T-helper 2 cell treated with Interferon-gamma antibody and Interleukin-4, amounts not matched to agents 5 μg/mL and 100 μg/mL, for 36 hours (primary cell): ENCODE data around the gene PAX2.

Experiments used
- DNase-seq: peaks from one replicate; pipeline ENCODE4 v3.0.0; 2021; ENCODE audit warnings: low spot score
- H3K27ac Mint-ChIP-seq: one replicate; pipeline ENCODE4 v1.8.0; 2021; ENCODE audit warnings: mild to moderate bottlenecking, mixed read lengths
- H3K27me3 Mint-ChIP-seq: one replicate; pipeline ENCODE4 v1.8.0; 2021; ENCODE audit warnings: low read depth, mixed read lengths
- H3K36me3 Mint-ChIP-seq: one replicate; pipeline ENCODE4 v1.8.0; 2021; ENCODE audit warnings: low read depth, mixed read lengths
- H3K4me1 Mint-ChIP-seq: one replicate; pipeline ENCODE4 v1.8.0; 2021; ENCODE audit warnings: low read depth, mixed read lengths
- H3K4me3 Mint-ChIP-seq: one replicate; pipeline ENCODE4 v1.8.0; 2022; ENCODE audit warnings: mild to moderate bottlenecking, moderate library complexity, mixed read lengths
- H3K9me3 Mint-ChIP-seq: one replicate; pipeline ENCODE4 v1.8.0; 2021; ENCODE audit warnings: mixed read lengths

PAX2 gene

DNA sequence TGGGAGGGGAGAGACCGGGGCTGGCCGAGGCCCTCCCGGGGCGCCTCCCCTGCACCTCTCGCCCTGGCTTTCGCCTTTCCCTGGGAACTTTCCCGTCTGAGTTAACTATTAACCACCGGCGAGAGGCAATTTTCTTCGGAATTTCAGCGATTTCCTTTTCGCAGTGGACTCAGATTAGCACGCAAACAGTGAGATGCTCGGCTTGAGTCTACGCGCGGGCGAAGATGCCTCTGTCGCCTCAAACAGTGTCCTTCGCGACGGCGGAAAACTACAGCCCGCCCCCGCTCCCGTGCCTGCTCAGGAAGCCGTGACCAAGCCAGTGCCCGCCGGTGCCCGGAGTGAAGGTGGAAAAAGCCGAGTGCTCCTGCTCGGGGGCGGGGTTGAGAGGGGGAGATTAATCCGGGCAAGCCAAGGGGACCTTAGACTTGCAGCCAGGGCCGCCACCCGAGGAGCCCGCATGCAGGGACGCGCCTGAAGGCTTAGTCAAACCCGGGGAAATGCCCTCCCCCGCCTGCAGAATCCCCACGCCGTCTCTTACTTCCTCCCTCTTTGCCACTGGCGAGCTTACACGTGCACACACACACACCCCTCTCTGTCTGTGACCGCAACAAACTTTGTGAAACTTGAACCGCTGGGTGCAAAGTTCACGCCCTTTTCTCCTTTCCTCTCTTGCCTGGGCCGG is 14.5 kb upstream of the PAX2 start:
- peak; percentile 28 for DNase-seq
- Mint-ChIP-seq H3K9me3 (no peaks in the 10 kb centered on the region), H3K27ac (no peak overlapping the region), H3K36me3 (no peaks in the 10 kb centered on the region), H3K27me3 (peaks cover 92% of the 10 kb centered on the region), H3K4me1 (peaks cover 10% of the 10 kb centered on the region), H3K4me3 (peak overlapping the region; percentile 50)

DNA sequence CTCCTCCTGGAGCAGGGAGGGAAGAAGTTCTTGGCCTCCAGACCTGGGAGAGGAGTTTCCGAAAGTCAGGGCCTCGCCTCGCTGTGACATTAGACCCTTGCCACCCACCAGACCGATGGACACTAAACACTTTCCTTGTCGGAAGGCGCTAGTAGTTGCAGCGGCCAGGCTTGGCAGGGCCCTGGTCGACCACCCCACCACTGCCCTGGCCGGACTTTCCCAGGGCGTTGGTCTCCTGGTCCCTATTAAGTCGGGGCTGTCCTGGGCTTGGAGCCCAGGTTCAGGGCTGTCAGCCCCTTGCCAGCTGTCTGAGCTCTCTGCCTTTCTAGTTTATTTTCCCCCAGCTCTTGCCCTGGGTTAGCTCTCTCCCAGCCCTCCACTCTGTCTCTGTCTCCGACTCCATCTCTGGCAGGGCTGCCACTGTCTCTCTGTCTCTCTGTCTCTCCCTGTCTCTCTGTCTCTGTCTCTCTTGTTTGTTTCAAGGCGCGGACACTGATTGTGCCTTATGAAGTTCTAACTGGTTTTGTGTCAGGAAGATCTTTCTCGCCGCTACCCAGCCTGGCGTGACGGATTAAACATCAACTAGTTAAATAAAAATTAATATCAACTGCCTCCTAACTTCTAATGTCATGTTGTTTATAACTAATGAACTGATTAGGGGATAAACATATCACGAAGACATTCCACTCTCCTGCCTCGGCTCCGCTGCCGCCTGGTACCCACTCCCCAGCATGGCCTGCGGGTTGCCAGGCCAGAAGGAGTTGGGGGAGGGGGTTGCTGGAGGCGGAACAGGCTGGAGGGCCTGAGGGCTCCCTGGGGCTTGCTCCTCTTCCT is 13.8 kb upstream of the PAX2 start:
- H3K27me3 Mint-ChIP-seq = peaks cover 92% of the 10 kb centered on the region
- H3K4me3 Mint-ChIP-seq = peak overlapping the region; percentile 50

DNA sequence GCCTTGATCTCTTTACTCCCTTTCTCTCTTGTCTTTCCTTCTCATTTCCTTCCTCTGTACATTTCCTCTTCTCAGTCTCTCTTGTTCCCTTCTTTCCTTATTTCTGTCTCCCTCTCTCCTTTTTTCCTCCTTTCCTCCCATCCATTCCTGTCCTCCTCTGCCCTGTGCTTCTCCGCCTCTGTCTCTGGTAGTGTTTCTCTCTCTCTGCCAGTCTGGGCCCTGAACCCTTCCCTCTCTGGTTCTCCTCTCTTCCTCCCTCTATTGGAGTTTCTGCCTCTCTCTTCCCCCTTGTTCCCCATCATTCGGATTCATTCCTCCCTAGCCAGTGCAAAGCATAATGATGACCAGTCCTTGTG is 13.2 kb upstream of the PAX2 start:
- Mint-ChIP-seq H3K4me1 (peaks cover 10% of the 10 kb centered on the region), H3K4me3 (no peak overlapping the region), H3K36me3 (no peaks in the 10 kb centered on the region), H3K27ac (no peak overlapping the region), H3K9me3 (no peaks in the 10 kb centered on the region), H3K27me3 (peaks cover 94% of the 10 kb centered on the region)
- no peak for DNase-seq

More for the DNA sequence above, 13.8 kb upstream of the PAX2 start:
- Mint-ChIP-seq H3K9me3 (no peaks in the 10 kb centered on the region), H3K4me1 (peaks cover 10% of the 10 kb centered on the region), H3K27ac (peak overlapping the region; percentile 2), H3K36me3 (no peaks in the 10 kb centered on the region)
- no peak for DNase-seq

DNA sequence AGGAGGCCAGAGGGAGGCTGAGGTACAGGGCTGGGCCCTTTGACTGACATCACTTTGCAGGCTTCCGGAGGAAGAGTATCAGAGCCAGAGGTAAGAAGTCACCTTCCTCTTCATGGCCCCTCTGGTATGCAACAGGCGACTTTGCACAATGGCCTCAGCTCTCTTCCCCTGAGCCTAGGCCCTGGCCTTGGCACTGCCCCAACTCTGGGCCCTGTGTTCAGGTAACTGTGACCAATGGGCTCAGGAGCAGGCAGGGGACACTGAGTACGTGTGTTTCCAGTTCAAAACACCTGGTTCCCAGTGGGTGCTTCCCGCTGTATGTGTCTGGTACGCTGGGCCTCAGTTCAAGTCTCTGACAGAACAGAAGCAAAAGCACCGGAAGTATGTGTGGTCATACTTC is 12.1 kb upstream of the PAX2 start:
- Mint-ChIP-seq H3K4me3 (no peak overlapping the region), H3K9me3 (no peaks in the 10 kb centered on the region), H3K36me3 (no peaks in the 10 kb centered on the region), H3K4me1 (peaks cover 14% of the 10 kb centered on the region), H3K27me3 (peaks cover 94% of the 10 kb centered on the region), H3K27ac (no peak overlapping the region)
- no peak for DNase-seq

DNA sequence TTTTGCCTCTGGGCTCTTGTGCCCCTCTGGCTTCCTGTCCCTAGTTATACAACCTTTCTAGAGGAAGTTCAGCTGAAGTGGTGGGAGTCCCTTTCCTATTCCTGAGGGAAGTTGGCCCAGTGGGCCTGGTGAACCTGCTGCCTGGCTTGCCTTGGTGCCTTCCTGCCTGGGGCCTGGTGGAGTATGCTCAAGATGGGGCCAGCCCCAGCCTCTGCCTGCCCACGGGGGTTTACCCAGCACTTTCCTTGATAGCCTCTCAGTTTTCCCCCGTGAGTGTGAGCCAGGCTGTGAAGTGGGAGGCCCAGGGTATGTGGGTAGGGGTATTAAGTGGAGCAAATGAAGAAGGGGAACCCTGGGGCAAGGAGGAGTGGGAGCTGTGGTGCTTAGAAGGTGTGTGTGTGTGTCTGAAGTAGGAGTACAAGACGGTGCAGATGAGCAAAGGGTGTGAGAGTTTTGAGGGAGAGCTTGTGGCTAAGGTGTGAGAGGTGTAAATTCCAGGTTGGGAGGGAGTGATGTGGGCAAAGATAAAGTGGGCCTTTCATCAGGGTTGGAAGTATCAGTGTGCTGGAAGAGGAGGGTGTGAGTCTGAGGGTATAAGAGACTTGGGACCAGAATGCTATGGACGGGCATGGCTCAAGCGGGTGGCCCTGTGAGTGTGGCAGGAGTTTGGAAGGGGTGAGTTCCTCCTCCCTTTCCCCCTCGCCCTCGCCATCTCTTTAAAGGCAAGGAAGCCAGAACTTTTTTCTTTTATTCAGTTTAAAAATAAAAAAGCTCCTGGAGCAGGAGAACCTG is 10.9 kb upstream of the PAX2 start:
- no peak overlapping the region for H3K27ac Mint-ChIP-seq
- H3K4me1 Mint-ChIP-seq = peaks cover 16% of the 10 kb centered on the region
- no peak overlapping the region for H3K4me3 Mint-ChIP-seq
- H3K9me3 Mint-ChIP-seq = no peaks in the 10 kb centered on the region
- DNase-seq = no peak
- H3K27me3 Mint-ChIP-seq = peaks cover 93% of the 10 kb centered on the region
- no peaks in the 10 kb centered on the region for H3K36me3 Mint-ChIP-seq

DNA sequence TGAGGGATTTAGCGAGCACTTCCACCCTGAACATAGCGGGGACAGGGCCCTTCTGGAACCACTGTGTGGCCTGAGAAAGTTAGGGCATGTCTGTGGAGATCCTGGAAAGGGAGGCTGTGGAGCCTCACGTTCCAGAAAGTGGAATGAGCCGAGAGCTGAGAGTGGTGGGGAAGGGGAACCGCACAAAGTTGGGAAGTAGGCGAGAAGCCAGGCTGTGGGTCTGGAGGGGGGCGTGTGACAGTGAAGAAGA is 10.4 kb upstream of the PAX2 start:
- Mint-ChIP-seq H3K36me3 (no peaks in the 10 kb centered on the region), H3K9me3 (no peaks in the 10 kb centered on the region), H3K4me1 (peaks cover 16% of the 10 kb centered on the region), H3K27ac (peak overlapping the region; percentile 35), H3K27me3 (peaks cover 93% of the 10 kb centered on the region), H3K4me3 (peak overlapping the region; percentile 3)
- DNase-seq = no peak

DNA sequence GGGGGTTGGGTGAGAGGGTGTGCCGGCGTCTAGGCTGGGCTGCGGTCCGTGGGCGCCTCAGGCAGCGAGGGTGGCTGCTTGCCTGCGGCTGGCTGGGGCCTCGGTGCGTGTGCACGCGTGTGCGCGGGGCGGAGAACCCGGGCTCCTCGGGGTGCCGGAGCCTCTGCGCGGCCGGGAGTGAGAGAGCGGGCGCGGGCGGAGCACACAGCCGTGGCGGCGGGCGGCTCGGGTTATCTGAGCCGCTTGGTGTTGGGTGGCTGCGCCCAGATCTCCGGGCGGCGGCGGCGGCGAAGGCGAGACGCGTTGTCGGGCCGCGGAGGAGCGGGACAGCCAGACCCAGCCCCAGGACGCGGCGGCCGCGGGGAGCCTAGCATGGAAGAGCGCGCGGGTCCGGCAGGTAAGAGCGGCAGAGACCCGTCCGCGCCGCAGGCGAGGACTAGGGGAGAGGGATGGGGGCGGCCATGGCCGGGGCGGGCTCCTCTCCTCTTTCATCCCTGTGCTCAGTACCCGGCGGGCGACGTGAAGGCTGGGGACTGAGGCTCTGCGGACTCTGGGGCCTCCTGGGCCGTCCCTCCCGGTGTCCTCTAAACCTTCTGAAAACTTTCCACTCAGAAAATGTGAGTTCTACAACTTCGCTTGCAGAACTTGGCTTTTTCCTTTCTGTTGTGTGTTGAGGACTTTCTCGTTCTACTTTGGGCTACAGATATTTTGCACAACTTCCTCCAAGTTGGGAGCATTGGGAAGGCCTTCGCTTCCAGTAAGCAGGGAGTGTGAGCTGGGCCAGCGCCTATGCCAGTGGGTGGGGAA is 9.8 kb upstream of the PAX2 start:
- Mint-ChIP-seq H3K9me3 (no peaks in the 10 kb centered on the region), H3K4me3 (no peak overlapping the region), H3K36me3 (no peaks in the 10 kb centered on the region), H3K4me1 (peaks cover 12% of the 10 kb centered on the region), H3K27me3 (peaks cover 94% of the 10 kb centered on the region), H3K27ac (no peak overlapping the region)
- DNase-seq = no peak

DNA sequence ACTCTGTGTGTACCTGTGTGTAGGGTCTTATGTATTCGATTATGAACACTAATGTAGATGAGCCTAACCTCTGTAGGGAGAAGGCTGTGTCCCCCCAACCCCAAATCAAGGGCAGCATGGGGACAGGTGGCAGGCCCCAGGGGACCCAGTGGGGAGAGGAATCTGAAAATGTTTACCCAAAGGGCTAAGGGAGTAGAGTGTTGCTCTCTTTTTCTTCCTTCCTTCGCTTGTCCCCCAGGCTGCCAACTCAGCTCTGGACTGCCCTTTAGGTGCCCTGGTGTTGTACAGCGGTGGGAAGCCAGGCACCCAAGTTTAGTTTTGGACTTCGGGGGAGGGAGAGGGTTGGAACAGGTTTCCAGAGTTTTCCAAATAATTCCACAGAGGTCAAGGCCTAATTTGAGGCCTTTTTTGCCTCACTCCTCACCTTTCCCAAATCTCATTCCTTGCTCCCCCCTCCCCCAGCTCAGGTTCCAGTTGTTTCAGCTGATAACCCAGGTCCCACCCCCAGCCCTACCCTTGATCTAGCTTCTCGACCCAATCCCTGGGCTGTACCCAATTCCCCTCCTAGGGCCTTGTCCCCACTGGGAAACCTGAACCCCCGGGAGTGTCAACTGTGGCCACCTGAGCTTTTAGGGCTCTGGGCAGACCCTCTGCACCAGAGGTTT is 9.1 kb upstream of the PAX2 start:
- H3K36me3 Mint-ChIP-seq = peaks cover 2% of the 10 kb centered on the region
- H3K9me3 Mint-ChIP-seq = no peaks in the 10 kb centered on the region
- no peak overlapping the region for H3K4me3 Mint-ChIP-seq
- peaks cover 10% of the 10 kb centered on the region for H3K4me1 Mint-ChIP-seq
- peaks cover 95% of the 10 kb centered on the region for H3K27me3 Mint-ChIP-seq
- no peak for DNase-seq
- no peak overlapping the region for H3K27ac Mint-ChIP-seq

DNA sequence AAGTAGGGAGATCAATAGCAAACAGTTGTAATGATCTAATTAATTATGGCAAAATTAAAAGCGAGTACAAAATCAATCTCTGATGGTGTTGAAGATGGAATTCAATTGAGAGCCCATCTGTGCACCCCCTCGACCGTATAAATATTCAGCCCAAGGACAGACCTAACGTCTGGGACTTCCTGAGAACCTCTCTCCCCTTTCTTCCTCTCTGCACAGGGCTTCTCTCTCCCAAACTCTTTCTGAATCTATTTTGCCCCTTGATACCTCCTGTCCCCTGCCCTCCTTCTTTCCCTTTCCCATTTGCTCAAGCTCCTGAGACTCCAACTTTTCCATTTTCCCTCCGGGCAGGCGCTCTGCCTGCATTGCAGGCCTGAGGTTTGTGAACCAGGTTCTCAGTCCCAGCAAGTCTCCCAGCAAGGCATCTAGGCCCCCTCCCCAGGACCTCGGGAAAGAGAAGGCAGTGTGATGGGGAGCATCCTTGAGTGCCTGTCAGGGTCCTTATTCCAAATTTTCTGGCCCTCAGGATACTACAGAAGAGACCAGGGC is 8.5 kb upstream of the PAX2 start:
- DNase-seq = no peak
- Mint-ChIP-seq H3K4me3 (no peak overlapping the region), H3K27me3 (peaks cover 94% of the 10 kb centered on the region), H3K9me3 (no peaks in the 10 kb centered on the region), H3K4me1 (peaks cover 6% of the 10 kb centered on the region), H3K36me3 (peaks cover 2% of the 10 kb centered on the region), H3K27ac (no peak overlapping the region)

DNA sequence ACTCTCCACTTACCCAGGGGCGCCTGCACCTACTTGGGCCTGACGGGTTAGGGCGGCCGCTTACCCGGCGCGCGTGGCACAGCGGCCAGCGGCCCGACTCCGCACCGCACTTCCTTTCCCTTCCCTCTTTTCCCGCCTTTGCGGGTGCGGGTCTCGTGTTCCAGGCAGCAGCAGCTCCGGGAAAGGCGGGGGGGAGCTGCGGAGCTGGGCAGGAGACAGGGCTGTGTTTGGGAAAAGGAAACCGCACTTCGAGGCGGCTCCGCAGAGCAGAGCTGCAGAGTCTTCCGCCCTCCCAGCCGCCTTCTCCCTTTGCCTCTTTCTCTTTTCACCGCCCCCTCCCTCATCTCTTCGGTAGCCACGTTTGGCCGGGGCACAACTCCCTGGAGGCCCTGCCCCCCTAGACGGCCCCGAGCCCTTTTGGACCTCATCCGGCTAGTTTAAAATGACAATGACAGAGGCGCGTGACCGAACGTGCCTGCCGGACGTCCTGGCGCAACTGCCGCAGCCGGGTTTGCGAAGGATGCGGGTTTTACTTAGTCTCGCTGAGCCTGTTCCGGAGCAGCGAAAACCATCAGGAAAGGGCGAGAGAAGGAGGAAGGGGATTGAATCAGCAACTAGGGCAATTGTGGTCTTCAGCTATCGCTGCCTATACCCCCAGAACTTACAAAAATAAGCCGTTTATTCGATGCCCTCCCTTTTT is 7.9 kb upstream of the PAX2 start:
- H3K36me3 Mint-ChIP-seq = peaks cover 2% of the 10 kb centered on the region
- no peak overlapping the region for H3K27ac Mint-ChIP-seq
- H3K9me3 Mint-ChIP-seq = no peaks in the 10 kb centered on the region
- DNase-seq = no peak
- peak overlapping the region; percentile 75 for H3K4me3 Mint-ChIP-seq
- H3K27me3 Mint-ChIP-seq = peaks cover 94% of the 10 kb centered on the region
- peaks cover 6% of the 10 kb centered on the region for H3K4me1 Mint-ChIP-seq

DNA sequence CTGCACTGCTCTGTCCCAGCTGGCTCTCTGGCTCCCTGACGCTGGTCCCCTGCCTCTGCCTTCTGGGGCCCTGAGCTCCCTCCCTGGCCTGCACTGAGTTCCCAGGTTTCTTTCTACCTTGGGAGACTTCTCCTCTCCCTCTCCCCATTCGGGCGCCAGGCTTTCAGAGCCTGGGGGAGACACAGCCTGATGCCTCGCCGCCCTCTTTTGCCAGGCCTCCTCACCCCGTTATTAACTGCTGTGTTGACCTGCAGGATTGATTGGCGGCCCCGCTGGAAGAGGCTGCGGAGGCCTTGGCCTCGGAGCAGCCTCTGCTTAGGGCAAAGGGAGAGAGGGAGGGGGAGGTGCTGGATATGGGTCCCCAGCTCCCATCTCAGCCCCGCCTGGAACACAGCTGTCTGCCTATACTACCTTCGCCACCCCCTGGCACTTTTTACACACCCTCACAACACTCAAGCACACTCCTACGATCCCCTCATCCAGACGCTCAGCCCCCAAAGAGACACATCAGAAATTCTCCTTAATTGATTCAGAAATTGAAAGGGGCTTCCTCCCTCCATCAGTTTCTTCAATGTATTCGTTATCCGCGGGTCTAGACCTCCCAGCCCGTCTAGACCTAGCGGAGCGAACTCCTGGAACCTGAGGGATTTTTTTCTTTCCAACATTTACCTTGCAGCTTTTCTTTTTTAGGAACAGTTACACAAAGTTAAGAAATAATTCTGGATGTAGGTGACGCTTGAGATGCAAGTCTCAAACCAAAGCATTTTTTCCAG is 7.1 kb upstream of the PAX2 start:
- H3K36me3 Mint-ChIP-seq = peaks cover 2% of the 10 kb centered on the region
- no peak for DNase-seq
- peaks cover 9% of the 10 kb centered on the region for H3K4me1 Mint-ChIP-seq
- H3K27me3 Mint-ChIP-seq = peaks cover 94% of the 10 kb centered on the region
- no peak overlapping the region for H3K27ac Mint-ChIP-seq
- H3K4me3 Mint-ChIP-seq = peak overlapping the region; percentile 39
- H3K9me3 Mint-ChIP-seq = no peaks in the 10 kb centered on the region
